ENCODE results near the gene DAAM1.

The DAAM1 gene

DNA sequence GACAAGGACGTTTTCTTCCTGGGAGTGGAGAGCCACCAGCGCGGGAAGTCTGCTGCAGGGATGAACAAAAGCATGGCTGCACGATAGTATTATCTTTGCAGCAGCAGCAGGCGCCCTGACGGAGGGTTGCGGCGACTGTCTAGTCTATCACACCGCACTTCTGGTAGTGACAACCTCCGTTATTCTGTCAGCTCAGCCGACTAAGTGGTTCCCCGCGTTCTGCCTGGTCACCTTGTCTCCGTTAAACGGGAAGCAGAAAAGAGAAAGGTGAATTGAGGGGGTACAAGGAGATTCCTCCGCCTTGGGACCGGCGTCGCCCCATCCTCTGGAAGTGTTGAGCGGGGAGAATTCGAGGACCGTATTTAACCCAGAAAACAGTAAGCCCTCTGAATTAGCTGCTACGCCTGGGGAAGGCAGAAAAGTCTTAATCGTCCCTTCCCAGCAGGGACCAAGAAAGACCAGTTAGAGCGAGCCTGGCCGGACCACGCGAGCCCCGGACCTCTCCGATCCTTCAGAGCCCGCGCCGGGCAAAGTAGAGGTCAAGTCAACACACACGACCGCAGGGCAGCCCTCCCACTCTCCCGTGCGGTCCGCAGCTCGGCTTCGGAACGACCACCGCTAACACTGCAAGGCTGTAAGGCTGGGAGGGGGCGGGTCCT is 536 bp upstream of the DAAM1 start:
- DNase-seq: no peak

DNA sequence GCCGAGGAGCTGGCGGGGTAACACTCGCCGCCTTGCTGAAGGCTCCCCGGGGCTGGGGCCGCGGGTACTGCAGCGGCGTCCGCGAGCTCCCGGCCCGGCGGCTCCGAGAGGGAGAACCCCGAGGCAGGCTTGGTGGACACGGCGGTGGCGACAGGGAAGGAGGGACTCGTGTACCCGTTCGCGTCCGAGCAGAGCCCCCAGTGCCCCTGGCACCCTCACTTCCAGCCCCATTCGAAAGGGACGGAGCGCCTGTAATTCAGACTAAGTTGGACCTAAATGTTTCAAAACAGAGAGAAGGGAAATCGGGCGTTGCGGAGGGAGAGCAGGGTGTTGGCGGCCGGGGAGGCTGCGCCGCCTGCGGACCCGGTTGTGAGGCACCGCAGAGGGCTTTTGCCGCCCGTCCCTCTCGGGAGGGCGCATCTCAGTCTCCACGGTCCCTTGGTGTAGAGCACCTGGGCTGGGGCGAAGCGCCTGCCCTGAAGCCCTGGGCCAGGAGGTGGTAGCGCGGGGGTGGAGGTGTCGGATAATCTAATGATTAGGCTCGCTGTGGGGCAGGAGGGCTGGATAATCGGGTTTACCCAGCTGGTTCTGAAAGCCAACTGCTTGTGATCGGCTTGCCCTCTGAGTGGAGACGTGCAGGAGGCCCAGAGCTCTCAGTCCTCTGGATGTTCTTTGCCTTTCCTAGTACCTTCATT is 771 bp downstream of the DAAM1 start:
- DNase-seq: peak in 1 of 2 donors; percentile 59

DNA sequence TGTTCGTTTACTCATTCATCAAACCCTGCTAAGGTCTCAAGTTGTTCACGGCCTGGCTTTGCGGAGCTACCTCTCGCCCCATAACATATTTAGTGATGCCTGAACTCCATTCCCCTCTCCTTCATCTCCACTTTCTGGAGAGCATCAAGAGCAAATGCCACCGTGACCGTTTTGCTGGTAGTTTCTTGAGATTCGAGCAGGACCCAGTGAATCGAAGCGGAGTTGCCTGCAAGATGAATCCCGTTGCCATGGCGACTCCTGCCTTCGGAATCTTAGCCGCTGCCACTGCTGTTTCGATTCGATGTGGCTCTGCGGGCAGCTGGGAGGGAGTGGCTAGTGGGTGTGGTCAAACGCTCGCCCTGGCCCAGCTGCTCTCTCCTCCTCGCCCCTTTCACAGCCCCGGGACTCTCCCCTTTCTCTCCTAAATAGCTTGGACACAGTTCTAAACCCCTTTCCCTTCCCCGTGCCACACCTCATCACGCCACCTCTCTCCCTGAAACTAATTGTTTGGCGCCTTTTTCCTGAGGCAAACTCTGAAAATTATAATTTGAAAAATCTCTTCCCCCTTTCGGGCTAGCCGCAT is 1.4 kb downstream of the DAAM1 start:
- peak in 1 of 2 donors; percentile 55 for DNase-seq

DNA sequence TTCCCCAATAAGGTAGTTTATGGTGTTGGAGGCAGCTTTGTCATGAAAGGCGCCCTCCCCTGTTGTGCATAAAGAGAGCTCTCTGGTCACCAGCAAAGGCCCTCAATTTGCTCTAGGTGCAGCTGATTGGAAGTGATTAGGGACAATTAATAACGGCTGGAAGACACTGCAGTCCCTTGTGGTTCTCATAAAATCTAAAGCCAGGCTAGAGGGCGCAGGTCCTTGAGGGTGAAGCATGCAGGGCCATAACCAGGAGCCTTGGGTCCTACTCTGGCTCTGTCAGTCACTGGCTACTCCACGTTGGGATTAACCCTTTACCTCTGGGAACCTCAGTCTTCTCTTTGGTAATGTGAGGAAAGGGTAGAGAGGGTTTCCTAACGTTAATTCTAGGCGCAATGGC is 1.9 kb downstream of the DAAM1 start:
- no peak for DNase-seq

GRCh38 chr14:59195912-59196311 is 7.4 kb downstream of the DAAM1 start:
- no peak for DNase-seq

- no peak for DNase-seq
Measured at GRCh38 chr14:59197695-59198262, 9.3 kb downstream of the DAAM1 start.

DNA sequence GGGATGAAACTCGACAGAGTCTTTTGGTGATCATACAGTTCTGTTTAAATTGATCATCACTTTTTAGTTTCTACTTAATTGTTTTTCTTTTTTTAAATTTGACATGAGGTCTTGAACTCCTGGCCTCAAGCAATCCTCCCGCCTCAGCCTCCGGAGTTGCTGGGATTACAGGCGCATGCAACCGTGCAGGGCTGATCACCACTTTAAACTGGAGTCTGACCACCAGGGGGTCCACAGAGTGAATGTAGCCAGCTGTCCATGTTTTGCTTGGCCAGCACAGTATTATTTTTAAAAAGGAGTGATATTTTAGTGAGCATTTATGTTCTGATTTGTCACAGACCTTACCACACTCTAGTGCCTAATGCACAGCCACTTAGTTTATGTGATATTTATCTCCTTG is 10.7 kb downstream of the DAAM1 start:
- no peak for DNase-seq

DNA sequence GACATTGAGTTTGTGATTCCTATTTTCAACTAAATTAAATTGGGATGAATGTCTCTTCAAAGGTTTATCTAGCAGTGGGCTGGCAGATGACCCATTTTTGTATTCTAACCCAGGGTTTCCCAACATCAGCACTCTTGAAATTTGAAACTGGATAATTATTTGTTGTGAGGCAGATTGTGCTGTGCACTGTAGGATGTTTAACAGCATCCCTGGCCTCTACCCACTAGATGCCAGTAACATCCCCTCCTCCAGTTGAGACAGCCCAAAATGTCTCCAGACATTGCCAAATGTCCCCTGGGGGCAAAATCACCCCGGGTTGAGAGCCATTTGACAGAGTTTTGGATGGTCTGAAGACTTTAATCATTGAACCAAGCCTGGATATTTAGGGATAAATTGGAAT is 11.1 kb downstream of the DAAM1 start:
- no peak for DNase-seq

DNA sequence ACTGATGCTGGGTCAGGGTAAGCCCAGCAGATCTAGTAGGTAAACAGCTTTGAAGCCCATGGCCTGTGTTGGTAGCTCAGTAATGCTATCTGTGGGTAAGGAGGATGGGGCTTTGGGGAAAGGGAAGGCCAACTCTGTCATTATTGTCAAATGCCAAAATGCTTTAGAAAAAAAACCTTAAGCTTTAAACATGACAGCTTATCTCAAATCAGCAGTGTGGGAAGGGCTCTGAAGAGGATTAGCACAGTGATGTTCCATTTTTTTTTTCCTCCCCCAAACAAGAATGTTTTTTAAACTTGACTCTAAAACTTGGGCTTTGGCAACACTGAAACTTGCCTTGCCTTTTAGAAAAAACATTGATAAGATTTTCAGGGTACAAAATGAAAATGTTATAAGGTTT is 11.7 kb downstream of the DAAM1 start:
- no peak for DNase-seq

GRCh38 chr14:59202031-59202430 is 13.6 kb downstream of the DAAM1 start:
- DNase-seq: no peak

GRCh38 chr14:59204305-59204704 is 15.8 kb downstream of the DAAM1 start:
- DNase-seq: no peak

GRCh38 chr14:59206892-59207291 is 18.4 kb downstream of the DAAM1 start:
- no peak for DNase-seq

- no peak for DNase-seq
Measured at GRCh38 chr14:59207506-59207933, 19.1 kb downstream of the DAAM1 start.

DNA sequence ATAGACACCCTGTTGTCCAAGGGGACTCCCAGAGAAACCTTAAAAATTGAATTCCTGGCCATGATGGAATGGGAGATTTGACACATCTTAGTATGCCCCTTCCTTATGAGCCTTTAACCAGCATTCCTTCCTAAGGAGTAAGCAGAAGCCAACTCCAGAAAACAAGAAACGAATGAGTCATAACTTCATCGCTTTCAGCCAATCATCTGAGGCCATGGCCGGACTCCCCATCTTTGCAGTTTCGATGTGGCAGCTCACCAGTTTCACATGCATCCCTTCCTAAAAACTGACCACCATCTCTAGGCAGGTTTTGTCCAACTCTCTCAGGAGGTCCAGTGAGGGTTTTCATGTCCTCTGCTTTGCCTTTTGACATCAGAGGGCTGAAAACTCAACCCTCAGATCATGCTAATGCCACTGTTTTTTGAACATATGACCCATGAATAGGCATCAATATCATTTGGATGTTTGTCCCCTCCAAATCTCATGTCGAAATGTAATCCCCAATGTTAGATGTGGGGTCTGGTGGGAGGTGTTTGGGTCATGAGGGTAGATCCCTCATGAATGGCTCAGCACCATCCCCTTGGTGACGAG is 19.9 kb downstream of the DAAM1 start:
- DNase-seq: no peak

GRCh38 chr14:59208954-59209353 is 20.5 kb downstream of the DAAM1 start:
- no peak for DNase-seq

DNA sequence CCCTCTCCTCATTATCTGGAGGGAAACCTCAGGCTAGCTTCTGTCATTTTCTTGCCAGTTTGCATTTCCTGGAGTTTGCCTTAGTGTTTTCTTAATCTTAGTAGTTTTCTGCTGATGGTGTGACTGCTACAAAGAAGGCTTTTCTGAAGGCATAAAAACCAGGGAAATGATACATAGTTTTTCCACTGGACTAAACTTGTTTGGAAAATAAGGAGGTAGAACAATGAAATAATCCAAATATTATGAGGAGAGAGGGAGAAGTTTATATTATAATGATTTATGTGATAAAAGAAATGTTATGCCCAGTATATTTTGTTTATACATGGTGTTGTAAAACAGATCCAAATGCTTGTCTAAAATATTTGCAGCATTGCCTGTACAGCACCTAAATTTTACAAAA is 22.2 kb downstream of the DAAM1 start:
- DNase-seq: no peak

- DNase-seq: no peak
Measured at GRCh38 chr14:59213368-59214315, 25.2 kb downstream of the DAAM1 start.

DNA sequence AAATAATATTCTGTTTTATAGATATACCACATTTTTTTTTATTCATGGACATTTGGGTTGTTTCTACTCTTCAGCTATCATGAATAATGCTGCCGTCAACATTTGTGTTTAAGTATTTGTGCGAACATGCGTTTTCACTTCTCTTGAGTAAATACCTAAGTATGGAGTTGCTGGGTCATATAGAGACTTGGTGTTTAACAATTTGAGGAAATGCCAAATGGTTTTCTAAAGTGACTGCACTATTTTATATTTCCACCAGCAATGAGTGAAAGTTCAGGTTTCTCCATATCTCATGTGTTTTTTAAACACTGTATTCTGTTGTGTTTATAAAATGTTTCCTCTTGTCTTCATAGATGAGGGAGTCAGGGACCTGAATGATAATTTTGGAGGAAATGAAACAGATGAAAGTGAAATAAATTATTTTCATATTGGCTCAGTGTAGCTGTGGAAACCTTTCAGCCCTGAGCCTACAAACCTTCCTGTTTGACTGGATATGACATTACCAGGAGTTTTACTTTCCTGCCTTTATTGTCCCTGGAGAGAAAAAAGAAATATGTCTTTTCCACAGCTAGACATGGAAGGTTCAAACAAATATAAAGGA is 26.3 kb downstream of the DAAM1 start:
- no peak for DNase-seq

- no peak for DNase-seq
Measured at GRCh38 chr14:59215322-59215721, 26.9 kb downstream of the DAAM1 start.

GRCh38 chr14:59215757-59216156 is 27.3 kb downstream of the DAAM1 start:
- DNase-seq: no peak

GRCh38 chr14:59217011-59217410 is 28.5 kb downstream of the DAAM1 start:
- no peak for DNase-seq

DNA sequence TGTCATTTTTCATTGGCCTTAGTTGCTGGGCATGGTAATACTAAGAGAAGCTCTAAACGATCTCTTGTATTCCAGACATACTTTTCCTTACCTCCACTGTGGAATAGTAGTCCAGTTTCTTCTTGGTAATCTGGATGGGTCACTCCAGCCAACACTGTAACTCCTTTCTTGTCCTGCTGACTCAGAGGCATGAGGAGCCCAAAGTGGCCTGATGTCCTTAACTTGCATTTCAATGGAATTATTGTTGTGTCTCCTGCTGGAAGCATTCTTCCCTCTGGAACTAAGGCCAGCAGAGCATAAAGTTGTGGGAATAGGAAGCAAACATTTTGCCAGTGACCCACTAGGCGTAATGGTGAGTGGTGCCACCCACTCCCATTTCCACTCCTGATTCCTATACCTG is 33.1 kb downstream of the DAAM1 start:
- no peak for DNase-seq
